Liver (tissue), 9 donors: ENCODE data around the gene SQOR. TPM values are rescaled to one million over a fixed set of nuclear protein-coding genes. Genes with fewer than 3 reads are reported as not detected.

Experiments
- DNase-seq: peaks from one replicate; pipeline ENCODE4 v3.0.0-alpha.2; 2017; ENCODE audit warnings: low spot score
- H3K27ac ChIP-seq, 2 donors: one replicate each; pipeline ENCODE4 v1.7.0; 2013; ENCODE audit warnings: inconsistent platforms in 2 of 2, low read length in 2 of 2, control low read depth in 1 of 2, low read depth in 1 of 2, mild to moderate bottlenecking in 1 of 2
- H3K27me3 ChIP-seq, 4 donors: one replicate each; pipeline versions ENCODE4 v1.6.1 to v1.7.0; 2013; ENCODE audit warnings: low read length in 3 of 4, inconsistent platforms in 1 of 4, mild to moderate bottlenecking in 1 of 4, moderate library complexity in 1 of 4; ENCODE audit not compliant: control insufficient read depth in 4 of 4, insufficient read depth in 4 of 4
- H3K36me3 ChIP-seq, 4 donors: one replicate each; pipeline versions ENCODE4 v1.6.1 to v1.7.0; 2013; ENCODE audit warnings: low read length in 3 of 4, mild to moderate bottlenecking in 3 of 4, low read depth in 1 of 4, moderate library complexity in 1 of 4; ENCODE audit not compliant: control insufficient read depth in 4 of 4, insufficient read depth in 3 of 4
- H3K4me1 ChIP-seq, 4 donors: one replicate each; pipeline versions ENCODE4 v1.6.1 to v1.7.0; 2013; ENCODE audit warnings: low read length in 3 of 4, mild to moderate bottlenecking in 3 of 4, moderate library complexity in 1 of 4; ENCODE audit not compliant: control insufficient read depth in 4 of 4, insufficient read depth in 4 of 4
- H3K4me3 ChIP-seq, 3 donors: one replicate each; pipeline versions ENCODE4 v1.6.1 to v1.7.0; 2013; ENCODE audit warnings: low read length in 3 of 3, control low read depth in 1 of 3, low read depth in 1 of 3, mild to moderate bottlenecking in 1 of 3
- H3K9ac ChIP-seq, 2 donors: one replicate each; pipeline ENCODE4 v1.7.0; 2013; ENCODE audit warnings: low read length in 2 of 2, mild to moderate bottlenecking in 2 of 2, moderate library complexity in 2 of 2, control low read depth in 1 of 2, low read depth in 1 of 2
- H3K9me3 ChIP-seq, 4 donors: one replicate each; pipeline versions ENCODE4 v1.6.1 to v1.7.0; 2013; ENCODE audit warnings: low read length in 3 of 4; ENCODE audit not compliant: control insufficient read depth in 4 of 4
- EGR1 ChIP-seq, 2 donors: IDR thresholded peaks; 2 replicates each; pipeline ENCODE4 v1.6.1; 2016 to 2018; ENCODE audit warnings: antibody characterized with exemption in 2 of 2, low read depth in 2 of 2
- FOXA2 ChIP-seq: IDR thresholded peaks from 2 replicates; pipeline ENCODE4 v1.6.1; 2016; ENCODE audit warnings: antibody characterized with exemption
- GABPA ChIP-seq, 2 donors: IDR thresholded peaks in 1 of 2; conservative IDR thresholded peaks in 1 of 2; 2 replicates each; pipeline ENCODE4 v1.6.1; 2016; ENCODE audit warnings: antibody characterized with exemption in 2 of 2, mild to moderate bottlenecking in 1 of 2, moderate library complexity in 1 of 2
- HNF4G ChIP-seq: IDR thresholded peaks from 2 replicates; pipeline ENCODE4 v1.6.1; 2016; ENCODE audit warnings: antibody characterized with exemption
- JUND ChIP-seq, 2 donors: IDR thresholded peaks; 2 replicates each; pipeline ENCODE4 v1.6.1; 2016; ENCODE audit warnings: antibody characterized with exemption in 2 of 2
- MAX ChIP-seq: IDR thresholded peaks from 2 replicates; pipeline ENCODE4 v1.6.1; 2016; ENCODE audit warnings: antibody characterized with exemption
- NR2F2 ChIP-seq: IDR thresholded peaks from 2 replicates; pipeline ENCODE4 v1.6.1; 2016; ENCODE audit warnings: antibody characterized with exemption
- RAD21 ChIP-seq, 2 donors: IDR thresholded peaks; 2 replicates each; pipeline ENCODE4 v1.6.1; 2016; ENCODE audit warnings: antibody characterized with exemption in 2 of 2, mild to moderate bottlenecking in 2 of 2
- SP1 ChIP-seq: IDR thresholded peaks from 2 replicates; pipeline ENCODE4 v1.6.1; 2018; ENCODE audit warnings: antibody characterized with exemption, mild to moderate bottlenecking
- TAF1 ChIP-seq: conservative IDR thresholded peaks from 2 replicates; pipeline ENCODE4 v1.6.1; 2016; ENCODE audit warnings: antibody characterized with exemption, mild to moderate bottlenecking
- YY1 ChIP-seq: IDR thresholded peaks from 2 replicates; pipeline ENCODE4 v1.6.1; 2016; ENCODE audit warnings: antibody characterized with exemption, mild to moderate bottlenecking
- WGBS: extraction: QIAGEN DNeasy Blood & Tissue Kit; methylation state at CpG from one replicate; pipeline ENCODE4 v1.1.7; 2013; 5-methylcytosine and 5-hydroxymethylcytosine counted together
- polyA plus RNA-seq, 2 donors: library from polyadenylated mRNA; stranded (reverse) in 1 of 2; unstranded in 1 of 2; fragments of 200-250 nt in 1 of 2; fragments of >200 nt in 1 of 2; fragmentation: Nextera tagmentation in 1 of 2; extraction: Ambion mirVana in 1 of 2; gene quantifications; one replicate each; pipeline versions ENCODE4 v1.2.1 to v1.2.3, GENCODE V29; 2013 to 2015
- total RNA-seq, 2 donors: library from RNA; depleted of rRNA; stranded (reverse); fragments of >200 nt; gene quantifications; one replicate each; pipeline ENCODE4 v1.2.3, GENCODE V29; 2014
- TF ChIP-seq, protein P1 (sequence below): IDR thresholded peaks from 2 replicates; pipeline ENCODE4 v1.6.1; 2016; ENCODE audit warnings: antibody characterized with exemption
- donor health status: healthy.
- donor health status: healthy.
- donor health status: healthy.
- donor health status: healthy.
- donor health status: healthy.

Gene SQOR
- total and polyA plus RNA-seq, 4 donors: 29.6 to 41.7 (median 35.1) TPM

DNA sequence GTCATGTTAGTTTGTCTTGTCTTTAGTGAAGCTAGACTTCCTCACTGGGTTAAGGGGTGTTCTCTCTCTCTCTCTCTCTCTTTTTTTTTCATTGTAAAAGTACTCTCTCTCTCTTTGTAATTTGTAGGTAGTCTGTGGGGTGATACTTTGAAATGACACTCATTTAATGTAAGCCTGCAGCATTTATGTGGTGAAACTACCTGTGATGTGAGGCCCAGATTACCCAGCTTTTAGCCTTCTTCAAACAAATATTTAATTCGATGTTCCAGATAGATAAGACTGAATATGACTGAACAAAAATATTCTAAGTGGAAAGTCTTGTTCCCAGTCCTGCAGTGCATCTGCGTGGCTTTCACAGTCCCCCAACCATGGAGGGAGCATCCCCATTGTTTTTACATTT lies 49.7 kb downstream of the SQOR start:
- H3K4me3 ChIP-seq: no peak overlapping the region
- no peak for DNase-seq
- no peaks in the 10 kb centered on the region for H3K27me3 ChIP-seq
- no peak overlapping the region for H3K9ac ChIP-seq
- WGBS: 83% methylated on average over 2 of the region's 2 CpGs
- H3K4me1 ChIP-seq: no peaks in the 10 kb centered on the region
- H3K9me3 ChIP-seq: no peaks in the 10 kb centered on the region
- no peak overlapping the region for H3K27ac ChIP-seq
- TF ChIP-seq EGR1 (IDR thresholded peaks at IDR 0.05; ENCODE audit: low read depth in 2 of 2): no peak
- no peak for TF ChIP-seq YY1
- no peak for TF ChIP-seq HNF4G
- peaks cover 18 to 68% (median 49%) of the 10 kb centered on the region in 4 donors for H3K36me3 ChIP-seq

DNA sequence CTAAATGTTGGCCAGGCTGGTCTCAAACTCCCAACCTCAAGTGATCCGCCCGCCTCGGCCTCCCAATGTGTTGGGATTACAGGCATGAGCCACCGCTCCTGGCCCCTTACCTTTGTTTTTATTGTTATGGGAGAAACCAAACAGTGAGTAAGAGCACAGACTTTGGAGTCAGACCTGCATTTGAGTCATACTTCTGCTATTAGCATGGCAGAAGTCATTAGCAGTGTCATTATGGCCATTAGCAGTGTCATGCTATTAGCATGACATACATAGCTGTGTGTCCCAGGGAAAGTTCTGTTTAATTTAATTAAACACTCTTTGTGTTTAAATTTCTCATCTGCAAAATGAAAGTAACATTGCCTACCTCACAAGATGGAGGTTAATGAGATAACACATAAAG lies 54.8 kb downstream of the SQOR start:
- H3K27ac ChIP-seq: no peak overlapping the region
- no peak for TF ChIP-seq EGR1 (IDR thresholded peaks at IDR 0.05; ENCODE audit: low read depth in 2 of 2)
- no peak for TF ChIP-seq YY1
- no peak for TF ChIP-seq NR2F2
- no peak for TF ChIP-seq SP1
- TF ChIP-seq FOXA2: no peak
- no peak for TF ChIP-seq HNF4G
- TF ChIP-seq MAX: no peak
- TF ChIP-seq, protein P1, sequence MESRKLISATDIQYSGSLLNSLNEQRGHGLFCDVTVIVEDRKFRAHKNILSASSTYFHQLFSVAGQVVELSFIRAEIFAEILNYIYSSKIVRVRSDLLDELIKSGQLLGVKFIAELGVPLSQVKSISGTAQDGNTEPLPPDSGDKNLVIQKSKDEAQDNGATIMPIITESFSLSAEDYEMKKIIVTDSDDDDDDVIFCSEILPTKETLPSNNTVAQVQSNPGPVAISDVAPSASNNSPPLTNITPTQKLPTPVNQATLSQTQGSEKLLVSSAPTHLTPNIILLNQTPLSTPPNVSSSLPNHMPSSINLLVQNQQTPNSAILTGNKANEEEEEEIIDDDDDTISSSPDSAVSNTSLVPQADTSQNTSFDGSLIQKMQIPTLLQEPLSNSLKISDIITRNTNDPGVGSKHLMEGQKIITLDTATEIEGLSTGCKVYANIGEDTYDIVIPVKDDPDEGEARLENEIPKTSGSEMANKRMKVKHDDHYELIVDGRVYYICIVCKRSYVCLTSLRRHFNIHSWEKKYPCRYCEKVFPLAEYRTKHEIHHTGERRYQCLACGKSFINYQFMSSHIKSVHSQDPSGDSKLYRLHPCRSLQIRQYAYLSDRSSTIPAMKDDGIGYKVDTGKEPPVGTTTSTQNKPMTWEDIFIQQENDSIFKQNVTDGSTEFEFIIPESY: no peak
- no peak for DNase-seq
- H3K36me3 ChIP-seq: peaks cover 12 to 74% (median 52%) of the 10 kb centered on the region in 4 donors
- 75% methylated on average over 4 of the region's 4 CpGs for WGBS
- H3K4me1 ChIP-seq: no peaks in the 10 kb centered on the region
- H3K4me3 ChIP-seq: no peak overlapping the region
- no peaks in the 10 kb centered on the region for H3K27me3 ChIP-seq
- H3K9me3 ChIP-seq: no peaks in the 10 kb centered on the region
- no peak overlapping the region for H3K9ac ChIP-seq

GRCh38 chr15:45690581-45691260 lies 55.9 kb downstream of the SQOR start:
- Histone ChIP-seq H3K9ac (no peak overlapping the region), H3K27ac (no peak overlapping the region), H3K36me3 (peaks cover 9 to 63% (median 47%) of the 10 kb centered on the region in 4 donors), H3K27me3 (no peaks in the 10 kb centered on the region), H3K4me1 (no peaks in the 10 kb centered on the region), H3K4me3 (no peak overlapping the region), H3K9me3 (no peaks in the 10 kb centered on the region)
- 92% methylated on average over 6 of the region's 6 CpGs for WGBS
- DNase-seq: no peak
- TF ChIP-seq YY1: no peak
- TF ChIP-seq HNF4G: no peak
- TF ChIP-seq RAD21 (IDR thresholded peaks at IDR 0.05): no peak
- no peak for TF ChIP-seq TAF1
- TF ChIP-seq GABPA (IDR thresholded peaks at IDR 0.05 in 1 of 2, conservative IDR thresholded peaks at IDR 0.05 in 1 of 2): no peak
- no peak for TF ChIP-seq EGR1 (IDR thresholded peaks at IDR 0.05; ENCODE audit: low read depth in 2 of 2)
- TF ChIP-seq JUND (IDR thresholded peaks at IDR 0.05): no peak
